Large intestine (tissue), 3 donors: ENCODE results near the gene TYMS. TPM values are rescaled to one million over a fixed set of nuclear protein-coding genes. Genes with fewer than 3 reads are reported as not detected.

Experiments used
- DNase-seq, 2 donors: peaks; one replicate each; pipeline versions ENCODE4 v3.0.0 to v3.0.0-alpha.2; 2013
- H3K27ac ChIP-seq: one replicate; pipeline ENCODE4 v1.5.1; 2013; ENCODE audit warnings: low read length
- H3K27me3 ChIP-seq: 2 replicates; pipeline ENCODE4 v1.6.1; 2013; ENCODE audit warnings: low read length; ENCODE audit not compliant: control insufficient read depth, insufficient read depth
- H3K36me3 ChIP-seq: 2 replicates; pipeline ENCODE4 v1.6.1; 2013; ENCODE audit warnings: low read length; ENCODE audit not compliant: control insufficient read depth, insufficient read depth
- H3K4me1 ChIP-seq: one replicate; pipeline ENCODE4 v1.6.1; 2013; ENCODE audit warnings: low read length; ENCODE audit not compliant: control insufficient read depth, insufficient read depth
- H3K4me3 ChIP-seq: one replicate; pipeline ENCODE4 v1.5.1; 2013; ENCODE audit warnings: low read length
- H3K9me3 ChIP-seq: one replicate; pipeline ENCODE4 v1.6.1; 2013; ENCODE audit warnings: mild to moderate bottlenecking, low read depth, low read length, moderate library complexity; ENCODE audit not compliant: control insufficient read depth
- WGBS: methylation state at CpG from one replicate; pipeline ENCODE4 v1.1.5; 2013; ENCODE audit warnings: low lambda C conversion rate; ENCODE audit not compliant: insufficient coverage; 5-methylcytosine and 5-hydroxymethylcytosine counted together
- polyA plus RNA-seq: library from polyadenylated mRNA; unstranded; fragments of 120-200 nt; gene quantifications from one replicate; pipeline ENCODE4 v1.2.1, GENCODE V29; 2013

The TYMS gene
- polyA plus RNA-seq, 1 donor, result 69.9 TPM

- no CpG with 5 or more reads among the region's 1 CpG for WGBS
- Histone ChIP-seq H3K27ac (peak overlapping the region; percentile 97), H3K4me1 (peaks cover 18% of the 10 kb centered on the region), H3K27me3 (no peaks in the 10 kb centered on the region), H3K36me3 (peaks cover 29% of the 10 kb centered on the region), H3K4me3 (no peak overlapping the region), H3K9me3 (peaks cover 8% of the 10 kb centered on the region)
- peak; percentile 72 to 79 for DNase-seq
Observed at GRCh38 chr18:709771-710170, 52.3 kb downstream of the TYMS start.

DNA sequence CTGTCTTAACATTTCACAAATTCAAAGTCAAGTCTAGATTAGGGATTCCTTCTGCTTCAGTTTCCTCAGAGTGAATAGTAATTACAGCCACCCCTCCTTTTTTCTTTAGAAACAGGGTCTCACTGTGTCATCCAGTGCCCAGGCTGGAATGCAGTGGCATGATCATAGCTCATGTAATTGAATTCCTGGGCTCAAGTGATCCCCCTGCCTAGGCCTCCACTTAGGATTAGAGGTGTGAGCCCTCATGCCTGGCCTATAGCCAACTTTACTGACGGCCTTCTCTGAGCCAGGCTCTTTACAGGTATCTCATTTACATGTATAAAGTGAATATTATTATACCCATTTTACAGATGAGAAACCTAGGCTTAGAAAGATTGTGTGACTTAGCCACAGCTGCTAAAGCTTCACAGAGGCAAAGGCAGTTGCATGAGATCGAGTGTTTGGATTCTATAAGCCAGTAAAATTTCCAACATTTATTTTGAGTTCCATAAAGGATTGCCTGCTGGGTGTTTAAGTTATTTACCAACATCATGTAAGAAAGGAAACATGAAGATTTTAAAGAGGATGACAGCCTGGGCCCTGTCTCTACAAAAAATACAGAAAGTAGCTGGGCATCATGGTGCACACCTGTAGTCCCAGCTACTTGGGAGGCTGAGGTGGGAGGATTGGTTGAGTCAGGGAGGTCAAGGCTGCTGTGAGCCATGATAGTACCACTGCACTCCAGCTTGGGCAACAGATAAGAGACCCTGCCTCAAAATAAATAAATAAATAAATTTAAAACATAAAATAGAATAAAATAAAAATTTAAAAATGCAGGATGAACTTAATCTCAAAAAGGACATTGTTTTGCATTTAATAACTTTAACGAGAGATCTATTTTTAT is 53.2 kb downstream of the TYMS start:
- Histone ChIP-seq H3K9me3 (peaks cover 8% of the 10 kb centered on the region), H3K4me3 (peak overlapping the region; percentile 83), H3K36me3 (peaks cover 23% of the 10 kb centered on the region), H3K4me1 (peaks cover 18% of the 10 kb centered on the region), H3K27ac (peak overlapping the region; percentile 97), H3K27me3 (no peaks in the 10 kb centered on the region)
- DNase-seq, result peak in 1 of 2 donors; percentile 69
- 44% methylated on average over 1 of the region's 3 CpGs for WGBS

DNA sequence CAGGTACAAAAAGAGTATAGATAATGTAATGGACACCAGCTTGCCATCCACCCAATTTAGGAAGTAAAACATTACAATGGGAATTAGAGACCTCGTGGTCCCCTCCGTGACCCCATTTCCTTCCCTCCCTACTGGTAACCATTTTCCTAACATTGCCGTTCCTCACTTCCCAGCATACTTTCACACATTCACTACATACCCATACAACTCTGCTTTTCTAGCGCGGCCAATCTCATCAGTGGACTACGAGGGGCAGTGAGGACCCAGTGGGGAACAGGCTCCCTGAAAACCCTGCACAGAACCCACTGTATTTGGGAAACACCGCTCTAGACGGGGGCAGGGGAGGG is 53.8 kb downstream of the TYMS start:
- Histone ChIP-seq H3K36me3 (peaks cover 19% of the 10 kb centered on the region), H3K27me3 (no peaks in the 10 kb centered on the region), H3K27ac (peak overlapping the region; percentile 97), H3K9me3 (peaks cover 8% of the 10 kb centered on the region), H3K4me1 (peaks cover 18% of the 10 kb centered on the region), H3K4me3 (peak overlapping the region; percentile 83)
- DNase-seq, result no peak
- WGBS, result 3% methylated on average over 4 of the region's 8 CpGs

GRCh38 chr18:711657-712400 is 54.4 kb downstream of the TYMS start:
- 0% methylated on average over 6 of the region's 42 CpGs for WGBS

DNA sequence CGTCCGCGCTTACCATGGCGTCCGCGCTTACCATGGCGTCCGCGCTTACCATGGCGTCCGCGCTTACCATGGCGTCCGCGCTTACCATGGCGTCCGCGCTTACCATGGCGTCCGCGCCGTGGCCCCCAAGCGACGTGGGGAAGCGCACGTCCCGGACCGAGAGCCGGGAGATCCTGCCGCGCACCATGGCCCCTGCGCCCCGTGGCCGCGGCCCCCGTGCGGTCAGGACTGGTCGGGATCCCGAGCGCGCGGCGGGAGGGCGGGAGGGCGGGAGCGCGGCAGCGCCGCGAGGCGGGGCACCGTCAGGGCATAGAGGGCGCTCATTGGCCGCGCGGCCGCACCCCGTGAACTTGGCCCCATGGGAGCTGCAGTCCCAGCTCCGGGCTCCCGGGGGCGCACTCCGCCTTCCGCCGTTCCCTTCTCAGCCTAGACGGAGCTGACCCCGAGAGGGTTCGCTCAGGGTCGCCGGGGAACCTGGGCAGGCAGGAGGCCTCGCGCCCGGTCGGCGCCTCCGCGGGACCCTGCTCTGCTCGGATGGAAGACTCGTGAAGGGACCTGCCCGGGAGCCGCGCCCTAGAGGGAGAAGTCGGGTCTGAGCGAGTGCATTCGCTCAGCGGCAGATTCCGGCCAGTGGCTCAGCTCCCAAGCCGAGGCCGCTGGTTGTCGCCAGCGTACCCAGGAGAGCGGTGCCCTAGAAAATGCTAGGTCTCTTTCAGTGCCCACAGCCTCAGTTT is 55.1 kb downstream of the TYMS start, which contains the start of gene ENOSF1:
ENOSF1 (minus strand) TSS at position 230 of the 734 bp plus-strand sequence; CDS start at position 187, 43 bp downstream.
- Histone ChIP-seq H3K27ac (peak within 1 kb of the TSS; percentile 97), H3K4me1 (peaks cover 11% of the 10 kb centered on the region), H3K4me3 (peak within 1 kb of the TSS; percentile 83), H3K27me3 (no peaks in the 10 kb centered on the region), H3K9me3 (peaks cover 8% of the 10 kb centered on the region), H3K36me3 (peaks cover 13% of the 10 kb centered on the region)
- peak; percentile 84 to 95 for DNase-seq
- no CpG with 5 or more reads among the region's 91 CpGs for WGBS

More at GRCh38 chr18:711657-712400, 54.4 kb downstream of the TYMS start:
- Histone ChIP-seq H3K27me3 (no peaks in the 10 kb centered on the region), H3K9me3 (peaks cover 8% of the 10 kb centered on the region), H3K36me3 (peaks cover 16% of the 10 kb centered on the region), H3K27ac (peak overlapping the region; percentile 97), H3K4me3 (peak overlapping the region; percentile 83), H3K4me1 (peaks cover 14% of the 10 kb centered on the region)
- peak; percentile 82 to 91 for DNase-seq

DNA sequence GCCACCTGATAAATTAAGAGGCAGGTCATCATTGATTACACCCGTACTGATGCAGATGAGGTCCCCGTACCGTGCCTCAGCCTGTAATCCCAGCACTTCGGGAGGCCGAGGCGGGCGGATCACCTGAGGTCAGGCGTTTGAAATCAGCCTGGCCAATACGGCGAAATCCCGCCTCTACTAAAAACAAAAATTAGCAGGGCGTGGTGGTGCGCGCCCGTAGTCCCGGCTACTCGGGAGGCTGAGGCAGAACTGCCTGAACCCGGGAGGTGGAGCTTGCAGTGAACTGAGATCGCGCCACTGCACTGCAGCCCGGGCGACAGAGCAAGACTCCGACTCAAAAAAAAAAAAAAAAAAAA is 55.7 kb downstream of the TYMS start:
- no peaks in the 10 kb centered on the region for H3K27me3 ChIP-seq
- no CpG with 5 or more reads among the region's 23 CpGs for WGBS
- H3K36me3 ChIP-seq, result peaks cover 11% of the 10 kb centered on the region
- H3K9me3 ChIP-seq, result peaks cover 8% of the 10 kb centered on the region
- H3K4me1 ChIP-seq, result peaks cover 11% of the 10 kb centered on the region
- no peak overlapping the region for H3K27ac ChIP-seq
- H3K4me3 ChIP-seq, result peak overlapping the region; percentile 52
- no peak for DNase-seq

DNA sequence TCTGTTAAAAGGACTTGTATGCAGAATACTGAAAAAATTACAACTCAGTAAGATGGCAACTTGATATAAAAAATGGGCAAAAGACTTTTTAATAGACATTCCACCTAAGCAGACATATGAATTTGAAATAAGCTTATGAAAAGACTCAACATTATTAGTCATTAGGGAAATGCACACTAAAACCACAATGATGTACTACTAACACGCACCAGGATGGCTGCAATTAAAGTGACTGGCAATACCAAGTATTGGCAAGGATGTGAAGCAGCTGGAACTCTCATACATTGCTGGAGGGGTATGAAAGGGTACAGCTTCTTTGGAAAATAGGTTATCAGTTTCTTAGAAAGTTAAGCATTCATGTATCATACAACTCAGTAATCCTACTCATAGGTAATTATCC is 58.2 kb downstream of the TYMS start:
- Histone ChIP-seq H3K4me1 (no peaks in the 10 kb centered on the region), H3K4me3 (no peak overlapping the region), H3K27ac (no peak overlapping the region), H3K36me3 (no peaks in the 10 kb centered on the region), H3K27me3 (no peaks in the 10 kb centered on the region), H3K9me3 (peaks cover 6% of the 10 kb centered on the region)
- 100% methylated on average over 1 of the region's 1 CpG for WGBS
- DNase-seq, result no peak

DNA sequence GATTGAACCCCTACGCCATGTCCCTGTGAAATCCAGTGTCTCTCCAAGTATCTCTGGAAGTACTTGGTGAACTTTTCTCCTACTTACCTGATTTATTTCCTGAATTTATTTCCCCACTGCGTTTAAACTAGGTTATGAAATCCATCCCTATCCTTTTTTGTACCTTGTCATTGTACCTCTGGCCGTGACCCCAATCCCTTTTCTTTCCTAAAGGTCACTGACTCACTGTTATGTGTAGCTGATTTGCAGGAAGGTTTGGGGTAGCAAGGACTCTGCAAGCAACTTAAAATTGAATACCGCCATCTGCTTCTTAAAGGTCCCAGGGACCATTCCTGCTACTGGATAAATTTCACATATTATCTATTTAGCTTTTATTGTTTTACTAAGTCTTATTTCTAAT is 59.5 kb downstream of the TYMS start:
- H3K27ac ChIP-seq, result no peak overlapping the region
- DNase-seq, result no peak
- H3K4me1 ChIP-seq, result no peaks in the 10 kb centered on the region
- 92% methylated on average over 3 of the region's 4 CpGs for WGBS
- no peaks in the 10 kb centered on the region for H3K27me3 ChIP-seq
- peaks cover 6% of the 10 kb centered on the region for H3K9me3 ChIP-seq
- H3K36me3 ChIP-seq, result no peaks in the 10 kb centered on the region
- no peak overlapping the region for H3K4me3 ChIP-seq
